ENCODE measurements around the gene CHRDL2. TPM values are rescaled to one million over a fixed set of nuclear protein-coding genes. Genes with fewer than 3 reads are reported as not detected.
"Not testable (repeated sequence)": the region's sequence is repeated elsewhere in the genome, so short reads cannot be mapped to it uniquely, and the experiment has no call there.

The CHRDL2 gene
- total RNA-seq, 1 donor from 2014 or later = not detected

- DNase-seq (ENCODE audit: low read depth, low spot score) = no peak
These were observed 59.6 kb downstream of the CHRDL2 start for GRCh38 chr11:74671520-74672196.

- DNase-seq (ENCODE audit: low read depth, low spot score) = no peak
These were observed 61.1 kb downstream of the CHRDL2 start for GRCh38 chr11:74670171-74670570.

DNA sequence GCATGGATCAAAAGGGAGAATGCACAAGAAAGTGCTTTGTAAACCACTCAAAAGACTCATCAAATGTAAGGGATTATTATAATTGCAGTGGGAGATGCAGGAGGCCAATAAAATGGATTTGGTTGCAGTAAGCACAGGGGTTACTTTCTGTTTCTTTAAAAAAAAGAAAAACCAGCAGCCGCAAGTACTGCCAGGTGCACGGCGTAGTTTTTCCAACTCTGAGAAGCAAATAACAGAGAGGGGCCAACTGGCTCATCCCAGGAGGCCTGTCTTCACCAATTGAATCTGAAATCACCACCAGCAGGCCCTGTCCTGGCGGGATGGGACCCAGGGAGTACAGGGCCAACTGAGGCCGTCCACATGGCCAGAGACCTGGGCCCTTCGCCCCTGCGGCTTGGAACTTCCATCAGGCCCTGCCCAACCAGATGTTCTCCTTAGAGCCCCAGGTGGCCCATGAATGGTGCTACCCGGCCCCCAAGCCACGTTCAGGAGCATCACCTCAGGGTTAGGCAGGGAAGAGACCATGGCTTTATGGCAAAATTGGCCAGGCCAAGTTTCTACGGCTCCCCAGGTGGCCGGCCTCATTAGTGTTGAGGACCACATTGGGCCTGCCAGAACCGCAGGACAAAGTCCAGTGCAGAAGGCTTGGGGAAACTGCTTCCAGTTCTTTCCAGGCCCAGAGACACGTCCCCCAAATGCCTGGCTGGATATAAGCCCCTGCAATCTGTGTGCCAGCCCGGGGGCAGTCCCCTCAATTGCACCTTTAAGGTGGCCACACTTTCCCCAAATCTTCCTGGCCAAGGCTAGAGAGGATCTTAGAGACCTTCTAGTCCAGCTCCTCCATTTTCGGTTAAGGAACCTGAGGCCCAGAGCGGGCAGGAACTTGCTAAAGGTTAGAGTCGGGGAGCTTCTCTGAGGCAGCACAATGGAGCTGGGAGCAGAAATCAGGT lies 61.7 kb downstream of the CHRDL2 start:
- no peak for DNase-seq (ENCODE audit: low read depth, low spot score)

DNA sequence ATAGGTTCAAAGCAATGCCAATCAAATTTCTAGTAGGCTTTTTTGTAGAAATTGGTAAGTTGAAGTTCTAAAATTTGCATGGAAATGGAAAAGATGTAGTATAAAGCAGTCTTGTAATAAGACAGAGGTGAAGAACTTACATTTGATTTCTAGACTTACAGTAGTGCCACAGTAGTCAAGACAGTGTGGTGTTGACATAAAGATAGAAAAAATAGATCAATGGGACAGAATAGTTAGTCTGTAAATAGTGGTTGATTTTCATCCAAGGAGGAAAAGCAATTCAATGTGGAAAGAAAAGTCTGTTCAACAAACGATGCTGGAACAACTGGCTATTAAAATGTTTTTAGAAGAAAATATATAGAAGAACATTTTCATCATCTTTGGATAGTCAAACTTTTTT lies 67.9 kb downstream of the CHRDL2 start:
- no peak for DNase-seq (ENCODE audit: low read depth, low spot score)

GRCh38 chr11:74662487-74663103 lies 68.6 kb downstream of the CHRDL2 start:
- DNase-seq (ENCODE audit: low read depth, low spot score) = no peak

DNA sequence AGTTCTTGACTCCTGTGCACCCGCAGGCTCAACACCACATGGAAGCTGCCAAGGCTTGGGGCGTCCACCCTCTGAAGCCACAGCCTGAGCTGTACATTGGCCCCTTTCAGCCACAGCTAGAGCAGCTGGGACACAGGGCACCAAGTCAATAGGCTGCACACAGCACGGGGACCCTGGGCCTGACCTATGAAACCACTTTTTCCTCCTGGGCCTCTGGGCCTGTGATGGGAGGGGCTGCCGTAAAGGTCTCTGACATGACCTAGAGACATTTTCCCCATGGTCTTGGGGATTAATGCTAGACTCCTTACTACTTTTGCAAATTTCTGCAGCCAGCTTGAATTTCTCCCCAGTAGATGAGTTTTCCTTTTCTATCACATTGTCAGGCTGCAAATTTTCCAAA lies 72.1 kb downstream of the CHRDL2 start:
- not testable (repeated sequence) for DNase-seq (ENCODE audit: low read depth, low spot score)

DNA sequence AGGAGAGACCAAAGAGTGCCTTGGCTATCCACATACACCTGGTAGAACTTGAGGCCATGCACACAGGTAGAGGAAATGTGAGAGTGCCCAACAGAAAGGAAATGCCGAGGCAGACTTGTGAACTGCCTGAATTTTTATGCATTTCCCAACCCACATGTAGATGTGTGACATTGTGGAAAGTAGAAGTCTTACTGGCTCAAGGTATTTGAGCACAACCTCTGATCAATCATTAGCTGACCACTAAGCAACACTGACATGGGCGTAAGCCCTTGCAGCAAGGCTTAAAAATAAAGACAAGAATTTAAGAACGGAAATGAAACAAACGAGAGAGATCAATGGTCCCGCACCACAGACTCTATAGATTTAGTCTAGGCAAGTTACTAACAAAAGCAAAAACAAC lies 76.2 kb downstream of the CHRDL2 start:
- DNase-seq (ENCODE audit: low read depth, low spot score) = no peak

DNA sequence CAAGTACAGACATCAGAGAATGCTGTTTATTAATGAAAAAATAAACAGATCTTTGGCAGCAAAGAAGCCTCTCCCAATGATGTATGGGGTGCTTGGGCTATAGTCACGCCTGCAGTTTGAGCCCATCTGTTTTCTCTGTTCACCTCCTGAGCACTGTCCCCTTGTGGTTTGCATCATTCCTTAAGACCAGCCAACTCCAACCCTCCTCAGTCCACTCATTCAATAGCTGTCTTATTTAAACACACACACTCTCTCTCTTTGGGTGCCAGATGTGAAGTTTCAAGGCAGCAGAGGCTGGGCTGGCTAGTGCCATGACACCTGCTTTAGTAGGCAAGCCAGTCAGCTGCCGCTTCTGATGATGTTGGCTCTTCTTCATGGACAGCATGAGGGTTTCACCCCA lies 80.7 kb downstream of the CHRDL2 start:
- DNase-seq (ENCODE audit: low read depth, low spot score) = no peak

DNA sequence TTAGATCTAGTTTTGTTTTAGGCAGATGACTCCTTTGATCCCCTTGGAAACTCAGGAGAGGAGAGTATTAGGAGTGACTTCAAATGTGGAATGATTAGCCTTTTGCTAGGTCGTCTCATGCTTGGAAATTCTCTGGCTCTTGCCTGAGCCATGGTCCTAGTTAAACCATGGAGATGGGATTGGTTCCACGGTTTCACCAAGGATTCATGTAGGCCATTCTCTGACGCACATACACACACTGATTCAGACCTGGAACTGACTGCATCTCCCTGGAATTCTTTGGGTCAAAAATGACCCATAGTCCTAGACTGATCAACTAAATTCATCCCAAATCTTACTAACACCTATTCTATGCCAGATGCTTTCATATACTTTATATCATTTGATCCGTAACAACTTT lies 82.3 kb downstream of the CHRDL2 start:
- DNase-seq (ENCODE audit: low read depth, low spot score) = no peak

DNA sequence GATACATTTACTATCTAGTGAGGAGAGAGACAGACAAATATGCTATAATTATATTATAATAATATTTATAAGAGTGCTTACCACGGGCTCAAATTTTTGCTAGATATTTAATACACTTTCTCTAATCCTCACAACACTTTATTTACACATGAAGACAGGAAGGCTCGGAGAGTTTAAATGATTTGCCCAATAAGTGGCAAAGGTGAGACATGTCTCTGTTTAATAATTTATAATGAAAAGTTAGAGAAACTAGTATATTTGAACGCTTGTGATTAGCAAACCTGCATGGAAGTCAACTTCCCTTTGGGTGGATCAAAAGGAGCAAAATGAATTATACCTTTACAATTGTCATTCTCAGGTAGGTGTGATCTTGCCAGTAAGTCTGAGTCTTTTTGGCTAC lies 83.4 kb downstream of the CHRDL2 start:
- DNase-seq (ENCODE audit: low read depth, low spot score) = no peak

DNA sequence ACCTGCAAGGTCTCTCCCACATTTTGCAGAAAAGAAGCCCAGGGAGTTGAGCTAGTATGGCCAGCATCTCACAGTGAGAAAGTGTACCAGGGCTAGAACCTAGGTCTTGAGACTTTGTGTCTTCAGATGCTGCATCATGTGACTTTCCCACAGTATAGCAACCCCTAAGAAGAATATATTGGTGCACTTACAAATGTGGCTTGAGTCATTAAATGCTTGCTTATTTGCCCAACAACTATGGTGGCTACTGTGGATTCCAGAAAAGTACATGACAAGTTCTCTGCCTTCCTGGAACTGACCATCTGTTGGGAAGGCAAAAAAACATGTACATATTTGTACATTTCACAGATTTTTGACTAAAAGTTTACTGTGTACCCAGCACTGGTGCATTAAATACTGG lies 83.8 kb downstream of the CHRDL2 start:
- DNase-seq (ENCODE audit: low read depth, low spot score) = no peak

DNA sequence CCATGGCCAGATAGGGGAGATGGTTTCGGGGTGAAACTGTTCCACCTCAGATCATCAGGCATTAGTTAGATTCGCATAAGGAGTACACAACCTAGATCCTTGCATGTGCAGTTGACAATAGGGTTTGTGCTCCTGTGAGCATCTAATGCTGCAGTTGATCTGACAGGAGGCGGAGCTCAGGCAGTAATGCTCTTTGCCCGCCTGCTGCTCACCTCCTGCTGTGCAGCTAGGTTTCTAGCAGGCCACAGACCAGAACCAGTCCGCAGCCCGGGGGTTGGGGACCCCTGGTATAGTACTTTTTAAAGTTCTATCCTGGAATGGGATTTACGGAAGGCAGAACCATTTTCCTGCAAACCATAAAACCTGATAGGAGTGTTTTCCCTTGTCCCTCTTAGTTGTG lies 84.3 kb downstream of the CHRDL2 start:
- DNase-seq (ENCODE audit: low read depth, low spot score) = no peak

Other genes with a start within 250 kb of the CHRDL2 start
- 1.5 and 3.0 TPM in 2 replicates for gene LIPT2, start 237.7 kb downstream of the CHRDL2 start, total RNA-seq
- 11.7 and 16.6 TPM in 2 replicates for gene POLD3, start 138.8 kb downstream of the CHRDL2 start, total RNA-seq
- gene RNF169, start 17.4 kb upstream of the CHRDL2 start, total RNA-seq = 20.9 and 34.0 TPM in 2 replicates
- 4.3 and 8.1 TPM in 2 replicates for gene XRRA1, start 217.7 kb upstream of the CHRDL2 start, total RNA-seq
- 16.4 and 43.1 TPM in 2 replicates for gene SPCS2, start 217.8 kb upstream of the CHRDL2 start, total RNA-seq